Cortex of kidney (tissue), 1 donor: ENCODE results near the gene UROC1.

Experiments used
- DNase-seq: peaks from one replicate; lab custom pipeline; 2025; lab: John Stamatoyannopoulos, UW

UROC1 gene

GRCh38 chr3:126459763-126460127 is 57.8 kb downstream of the UROC1 start:
- no peak for DNase-seq

- no peak for DNase-seq
Observed at GRCh38 chr3:126459111-126459762, 58.3 kb downstream of the UROC1 start.

- DNase-seq = no peak
Observed at GRCh38 chr3:126456766-126457388, 60.7 kb downstream of the UROC1 start.

- DNase-seq = no peak
Observed at GRCh38 chr3:126456211-126456610, 61.4 kb downstream of the UROC1 start.

GRCh38 chr3:126454437-126455198 is 63.0 kb downstream of the UROC1 start:
- DNase-seq = no peak

GRCh38 chr3:126454025-126454424 is 63.5 kb downstream of the UROC1 start:
- no peak for DNase-seq

- DNase-seq = no peak
Observed at GRCh38 chr3:126452213-126452612, 65.4 kb downstream of the UROC1 start.

GRCh38 chr3:126451511-126451910 is 66.1 kb downstream of the UROC1 start:
- no peak for DNase-seq

GRCh38 chr3:126450744-126451143 is 66.8 kb downstream of the UROC1 start:
- DNase-seq = no peak

GRCh38 chr3:126450219-126450618 is 67.4 kb downstream of the UROC1 start:
- DNase-seq = no peak

GRCh38 chr3:126449621-126450051 is 67.9 kb downstream of the UROC1 start:
- no peak for DNase-seq

- DNase-seq = no peak
Observed at GRCh38 chr3:126448893-126449180, 68.7 kb downstream of the UROC1 start.

GRCh38 chr3:126448136-126448892 is 69.3 kb downstream of the UROC1 start:
- no peak for DNase-seq

GRCh38 chr3:126447456-126448106 is 70.0 kb downstream of the UROC1 start:
- DNase-seq = no peak

GRCh38 chr3:126446791-126447190 is 70.8 kb downstream of the UROC1 start:
- no peak for DNase-seq

- no peak for DNase-seq
Observed at GRCh38 chr3:126446301-126446700, 71.3 kb downstream of the UROC1 start.

- no peak for DNase-seq
Observed at GRCh38 chr3:126445506-126445905, 72.1 kb downstream of the UROC1 start.

GRCh38 chr3:126442856-126443242 is 74.7 kb downstream of the UROC1 start:
- no peak for DNase-seq

GRCh38 chr3:126442094-126442855 is 75.3 kb downstream of the UROC1 start:
- DNase-seq = no peak

GRCh38 chr3:126441256-126441880 is 76.2 kb downstream of the UROC1 start:
- DNase-seq = no peak

- DNase-seq = no peak
Observed at GRCh38 chr3:126440709-126440995, 76.9 kb downstream of the UROC1 start.
